OCI-LY7 (cell line): ENCODE measurements around the gene CD226.

Experiments used
- EZH2phosphoT487 ChIP-seq: fragments of 200-600 bp; sonication (generic); IDR thresholded peaks from 2 replicates; pipeline ENCODE4 v1.6.1; 2018; ENCODE audit warnings: low read depth, borderline replicate concordance, mild to moderate bottlenecking, mixed run types, antibody characterized with exemption, low read length, moderate library complexity, mixed read lengths
- TF ChIP-seq, protein P1 (sequence below): fragments of 200-600 bp; sonication (generic); conservative IDR thresholded peaks from 2 replicates; pipeline ENCODE4 v1.5.1; 2014; ENCODE audit warnings: mild to moderate bottlenecking, antibody characterized with exemption, low read length, moderate library complexity, mixed read lengths

- TF ChIP-seq, protein P1, sequence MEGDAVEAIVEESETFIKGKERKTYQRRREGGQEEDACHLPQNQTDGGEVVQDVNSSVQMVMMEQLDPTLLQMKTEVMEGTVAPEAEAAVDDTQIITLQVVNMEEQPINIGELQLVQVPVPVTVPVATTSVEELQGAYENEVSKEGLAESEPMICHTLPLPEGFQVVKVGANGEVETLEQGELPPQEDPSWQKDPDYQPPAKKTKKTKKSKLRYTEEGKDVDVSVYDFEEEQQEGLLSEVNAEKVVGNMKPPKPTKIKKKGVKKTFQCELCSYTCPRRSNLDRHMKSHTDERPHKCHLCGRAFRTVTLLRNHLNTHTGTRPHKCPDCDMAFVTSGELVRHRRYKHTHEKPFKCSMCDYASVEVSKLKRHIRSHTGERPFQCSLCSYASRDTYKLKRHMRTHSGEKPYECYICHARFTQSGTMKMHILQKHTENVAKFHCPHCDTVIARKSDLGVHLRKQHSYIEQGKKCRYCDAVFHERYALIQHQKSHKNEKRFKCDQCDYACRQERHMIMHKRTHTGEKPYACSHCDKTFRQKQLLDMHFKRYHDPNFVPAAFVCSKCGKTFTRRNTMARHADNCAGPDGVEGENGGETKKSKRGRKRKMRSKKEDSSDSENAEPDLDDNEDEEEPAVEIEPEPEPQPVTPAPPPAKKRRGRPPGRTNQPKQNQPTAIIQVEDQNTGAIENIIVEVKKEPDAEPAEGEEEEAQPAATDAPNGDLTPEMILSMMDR = no peak
- no peak for TF ChIP-seq EZH2phosphoT487
These were observed 45.1 kb upstream of the CD226 start for GRCh38 chr18:69992776-69993175.
